HepG2 (cell line): ENCODE measurements around the gene CES3. TPM values are rescaled to one million over a fixed set of nuclear protein-coding genes. Genes with fewer than 3 reads are reported as not detected.
A peak's percentile ranks its signal among the peaks of the same experiment; 100 is the strongest.

Experiments
- AHR ChIP-seq: IDR thresholded peaks from 2 replicates; pipeline ENCODE4 v1.6.1; 2018; ENCODE audit warnings: missing genetic modification reagents, missing compliant biosample characterization
- ATF1 ChIP-seq: IDR thresholded peaks from 2 replicates; pipeline ENCODE4 v1.6.1; 2016; ENCODE audit warnings: mild to moderate bottlenecking, control low read depth
- ATM ChIP-seq: fragments of 450-650 bp; IDR thresholded peaks from 2 replicates; pipeline ENCODE4 v1.7.1; 2017; ENCODE audit warnings: mild to moderate bottlenecking, borderline replicate concordance
- EP300 ChIP-seq, 3 experiments: sonication (generic) in 1 of 3; formaldehyde crosslinking in 1 of 3; IDR thresholded peaks; 2 replicates each; pipeline versions ENCODE4 v1.5.1 to v1.6.1; 2011 to 2020; ENCODE audit warnings: low read depth in 2 of 3, low read length in 2 of 3, borderline replicate concordance in 1 of 3, improper control_type of control experiment in 1 of 3, mild to moderate bottlenecking in 1 of 3, missing genetic modification reagents in 1 of 3, moderate library complexity in 1 of 3
- MTA3 ChIP-seq: sonication (generic); formaldehyde crosslinking; IDR thresholded peaks from 2 replicates; pipeline ENCODE4 v1.4.0; 2020; ENCODE audit warnings: missing genetic modification reagents
- NR1H2 ChIP-seq: sonication (generic); formaldehyde crosslinking; IDR thresholded peaks from 2 replicates; pipeline ENCODE4 v1.8.1; 2022; ENCODE audit warnings: low read depth, missing genetic modification reagents, borderline replicate concordance
- NR2F1 ChIP-seq, 2 experiments: fragments of 450-650 bp in 1 of 2; formaldehyde crosslinking in 1 of 2; IDR thresholded peaks; 2 replicates each; pipeline versions ENCODE4 v1.5.0 to v1.6.1; 2016 to 2020; ENCODE audit warnings: mild to moderate bottlenecking in 1 of 2, missing compliant biosample characterization in 1 of 2, missing genetic modification reagents in 1 of 2, moderate library complexity in 1 of 2
- NRL ChIP-seq: sonication (generic); formaldehyde crosslinking; IDR thresholded peaks from 2 replicates; pipeline ENCODE4 v1.5.0; 2020; ENCODE audit warnings: missing genetic modification reagents, mild to moderate bottlenecking, moderate library complexity, borderline replicate concordance
- PAX8 ChIP-seq: sonication (generic); formaldehyde crosslinking; IDR thresholded peaks from 2 replicates; pipeline ENCODE4 v1.8.0; 2022; ENCODE audit warnings: mild to moderate bottlenecking, missing genetic modification reagents, borderline replicate concordance
- RFX1 ChIP-seq: fragments of 450-650 bp; IDR thresholded peaks from 2 replicates; pipeline ENCODE4 v1.6.1; 2017
- RFX3 ChIP-seq: IDR thresholded peaks from 2 replicates; pipeline ENCODE4 v1.6.1; 2016; ENCODE audit warnings: missing biosample characterization, missing genetic modification reagents
- SMAD3 ChIP-seq: sonication (generic); formaldehyde crosslinking; IDR thresholded peaks from 2 replicates; pipeline ENCODE4 v1.4.0; 2020; ENCODE audit warnings: missing genetic modification reagents
- TARDBP ChIP-seq: sonication (generic); formaldehyde crosslinking; IDR thresholded peaks from 2 replicates; pipeline ENCODE4 v1.8.0; 2022; ENCODE audit warnings: mild to moderate bottlenecking, missing genetic modification reagents
- TEAD3 ChIP-seq: optimal IDR thresholded peaks from 2 replicates; pipeline ENCODE3; 2016; ENCODE audit warnings: borderline replicate concordance
- TOE1 ChIP-seq: sonication (generic); formaldehyde crosslinking; IDR thresholded peaks from 2 replicates; pipeline ENCODE4 v1.4.0; 2020; ENCODE audit warnings: mild to moderate bottlenecking, missing genetic modification reagents
- ZNF264 ChIP-seq: sonication (generic); formaldehyde crosslinking; IDR thresholded peaks from 2 replicates; pipeline ENCODE4 v1.4.0; 2020; ENCODE audit warnings: missing genetic modification reagents
- ZNF281 ChIP-seq: sonication (generic); formaldehyde crosslinking; IDR thresholded peaks from 2 replicates; pipeline ENCODE4 v1.4.0; 2020; ENCODE audit warnings: missing genetic modification reagents, borderline replicate concordance
- ZNF672 ChIP-seq: sonication (generic); formaldehyde crosslinking; IDR thresholded peaks from 2 replicates; pipeline ENCODE4 v1.8.1; 2022; ENCODE audit warnings: missing genetic modification reagents
- ZSCAN20 ChIP-seq: sonication (generic); formaldehyde crosslinking; IDR thresholded peaks from 2 replicates; pipeline ENCODE4 v1.4.0; 2020; ENCODE audit warnings: missing genetic modification reagents, mild to moderate bottlenecking, borderline replicate concordance
- polyA plus RNA-seq, 8 experiments: library from polyadenylated mRNA; depleted of rRNA in 3 of 8; stranded (reverse) in 7 of 8; unstranded in 1 of 8; fragments of >200 nt; fragmentation: Illumina TruSeq in 4 of 8; extraction: Trizol in 4 of 8; gene quantifications; 2 replicates each; pipeline versions ENCODE4 v1.2.1 to v1.2.3, GENCODE V29; 2011 to 2016; ENCODE audit warnings: low read depth in 4 of 8, missing spikeins in 1 of 8, mixed read lengths in 1 of 8; ENCODE audit not compliant: insufficient read depth in 1 of 8
- total RNA-seq, 5 experiments: library from RNA; depleted of rRNA; stranded (reverse); fragments of >200 nt; fragmentation: Illumina TruSeq; extraction: Trizol; gene quantifications; 2 replicates each; pipeline ENCODE4 v1.2.3, GENCODE V29; 2016; ENCODE audit warnings: low read depth in 1 of 5
- TF ChIP-seq, protein P1 (sequence below): sonication (generic); formaldehyde crosslinking; IDR thresholded peaks from 2 replicates; pipeline ENCODE4 v1.9.0; 2022; ENCODE audit warnings: low read depth, missing genetic modification reagents

CES3 gene
- total and polyA plus RNA-seq, 2 of the 13 experiments (the other 11 are each of a cell fraction or from before 2014, with no cell fraction given): 6.6 to 17.4 TPM

GRCh38 chr16:66926961-66927436, 34.1 kb upstream of the CES3 start (continued):
- TF ChIP-seq ATM (no peak), SMAD3 (CRISPR knock-in tag) (no peak), TARDBP (CRISPR knock-in tag) (no peak), ZSCAN20 (no peak), ZNF672 (CRISPR knock-in tag) (no peak), ATF1 (no peak), TOE1 (no peak), NRL (CRISPR knock-in tag) (0 out of 2 replicates have a peak, but pooled peaks have one; percentile 38), RFX1 (peak; percentile 74), NR2F1 (CRISPR knock-in tag; IDR thresholded peaks at IDR 0.05) (0 out of 4 replicates have a peak, but pooled peaks of 1 of the 2 experiments have one; percentile 46), MTA3 (CRISPR knock-in tag) (no peak), ZNF281 (CRISPR knock-in tag) (peak; percentile 25; the same call in 1 of the 2 replicates), TEAD3 (peak; percentile 43), AHR (CRISPR knock-in tag) (0 out of 2 replicates have a peak, but pooled peaks have one; percentile 45), ZNF264 (CRISPR knock-in tag) (no peak), NR1H2 (CRISPR knock-in tag) (no peak), RFX3 (CRISPR knock-in tag) (peak; percentile 45; the same call in 1 of the 2 replicates), PAX8 (CRISPR knock-in tag) (no peak), EP300 (IDR thresholded peaks at IDR 0.05; ENCODE audit: low read depth in 2 of 2, low read length in 2 of 2) (peak in 1 of 2 experiments; percentile 64; a peak in 1 of 4 replicates), EP300 (CRISPR knock-in tag; IDR thresholded peaks at IDR 0.05; ENCODE audit: borderline replicate concordance) (0 out of 2 replicates have a peak, but pooled peaks have one; percentile 26)
- TF ChIP-seq, protein P1, sequence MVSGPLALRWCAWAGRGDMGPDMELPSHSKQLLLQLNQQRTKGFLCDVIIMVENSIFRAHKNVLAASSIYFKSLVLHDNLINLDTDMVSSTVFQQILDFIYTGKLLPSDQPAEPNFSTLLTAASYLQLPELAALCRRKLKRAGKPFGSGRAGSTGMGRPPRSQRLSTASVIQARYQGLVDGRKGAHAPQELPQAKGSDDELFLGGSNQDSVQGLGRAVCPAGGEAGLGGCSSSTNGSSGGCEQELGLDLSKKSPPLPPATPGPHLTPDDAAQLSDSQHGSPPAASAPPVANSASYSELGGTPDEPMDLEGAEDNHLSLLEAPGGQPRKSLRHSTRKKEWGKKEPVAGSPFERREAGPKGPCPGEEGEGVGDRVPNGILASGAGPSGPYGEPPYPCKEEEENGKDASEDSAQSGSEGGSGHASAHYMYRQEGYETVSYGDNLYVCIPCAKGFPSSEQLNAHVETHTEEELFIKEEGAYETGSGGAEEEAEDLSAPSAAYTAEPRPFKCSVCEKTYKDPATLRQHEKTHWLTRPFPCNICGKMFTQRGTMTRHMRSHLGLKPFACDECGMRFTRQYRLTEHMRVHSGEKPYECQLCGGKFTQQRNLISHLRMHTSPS (CRISPR knock-in tag): no peak
